HG03139 (cell line): Measurements from ENCODE around the gene PLCD1.

Source experiments
- ATAC-seq: cut with Tn5 transposase; IDR thresholded peaks from one replicate; pipeline ENCODE4 v1.9.1; 2021; ENCODE audit not compliant: unreplicated experiment

The PLCD1 gene

DNA sequence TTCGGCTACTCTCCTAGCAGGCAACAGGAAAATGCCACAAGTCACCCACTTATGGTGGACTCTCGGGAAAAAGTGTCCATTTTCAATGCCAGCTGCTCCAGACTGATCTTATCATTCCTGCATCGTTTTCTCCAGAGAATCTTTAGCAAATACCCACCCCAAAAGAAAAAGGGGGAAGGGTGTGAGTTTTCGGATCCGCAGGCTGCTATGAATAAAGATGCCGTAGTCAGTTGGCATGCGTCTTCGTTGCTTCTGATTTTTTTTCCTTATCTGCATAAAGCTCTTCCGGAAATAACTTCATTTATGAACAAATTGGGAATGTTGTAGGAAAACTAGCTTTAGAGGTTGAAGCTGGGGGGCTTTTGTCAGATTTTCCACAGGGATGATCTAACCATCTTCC lies 61.2 kb downstream of the PLCD1 start:
- ATAC-seq = no peak

DNA sequence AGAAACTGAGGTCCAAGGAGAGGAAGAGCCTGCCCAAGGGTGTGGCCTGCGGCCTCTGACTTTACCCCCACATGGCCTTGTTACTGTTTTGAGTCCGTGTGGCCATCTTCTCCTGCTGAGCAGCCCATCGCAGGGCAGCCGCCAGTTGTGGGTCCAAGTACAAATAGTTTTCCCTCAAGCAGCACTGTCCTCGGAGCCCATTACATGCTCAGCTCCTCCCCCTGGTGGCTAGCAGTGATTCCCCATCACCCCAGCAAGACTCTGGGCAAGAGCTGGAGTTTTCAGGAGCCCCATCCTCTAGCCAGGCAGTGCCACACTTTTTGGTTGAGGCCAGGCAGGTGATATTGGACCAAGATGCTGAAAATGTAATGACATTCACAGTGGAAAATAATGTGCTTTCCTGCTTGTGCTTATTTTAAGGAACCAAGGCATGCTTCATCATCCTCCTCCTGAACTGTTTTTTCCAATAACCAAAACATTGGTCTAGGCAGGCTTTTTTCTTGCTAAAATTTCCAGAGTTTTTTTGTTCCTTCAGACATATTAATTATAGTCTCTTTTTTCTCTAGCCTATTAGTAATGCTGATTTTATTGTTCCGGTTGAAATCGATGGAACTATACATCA lies 62.1 kb downstream of the PLCD1 start:
- no peak for ATAC-seq

DNA sequence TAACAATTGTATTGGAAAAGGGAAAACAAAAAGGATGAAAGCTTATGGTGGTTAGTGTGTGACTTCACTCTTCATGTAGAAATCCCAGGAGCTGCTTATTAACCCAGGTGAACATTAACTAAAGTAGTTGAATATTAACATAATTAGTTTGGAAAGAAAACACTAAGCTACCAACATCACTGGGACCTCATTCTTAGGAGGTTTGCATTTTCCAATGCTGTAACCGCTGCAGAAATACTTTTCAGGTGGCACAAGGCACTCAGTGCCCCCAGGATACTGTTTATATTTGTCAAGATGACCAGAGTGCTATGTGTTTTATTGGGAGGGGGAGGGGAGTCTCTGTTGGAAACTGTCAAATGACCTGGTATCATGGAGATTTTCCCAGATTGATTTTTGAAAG lies 64.7 kb downstream of the PLCD1 start:
- ATAC-seq = no peak

DNA sequence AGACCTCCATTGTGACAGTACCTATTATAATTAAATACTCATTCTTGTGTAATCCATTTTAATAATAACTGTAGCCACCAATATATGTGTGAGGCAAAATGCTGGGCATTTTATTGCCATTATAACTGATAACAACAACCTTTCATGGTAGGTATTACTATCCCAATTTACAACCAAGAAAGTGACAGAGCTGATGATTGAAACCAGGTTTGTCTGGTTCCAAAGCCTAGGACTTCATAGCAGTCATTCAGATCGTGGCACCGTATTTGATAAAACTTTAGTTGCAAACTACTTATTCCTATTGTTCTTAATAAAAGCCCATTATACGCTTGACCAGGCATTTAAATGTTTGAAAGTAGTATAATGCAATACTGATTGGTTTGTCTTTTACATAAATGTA lies 65.3 kb downstream of the PLCD1 start:
- ATAC-seq = no peak

DNA sequence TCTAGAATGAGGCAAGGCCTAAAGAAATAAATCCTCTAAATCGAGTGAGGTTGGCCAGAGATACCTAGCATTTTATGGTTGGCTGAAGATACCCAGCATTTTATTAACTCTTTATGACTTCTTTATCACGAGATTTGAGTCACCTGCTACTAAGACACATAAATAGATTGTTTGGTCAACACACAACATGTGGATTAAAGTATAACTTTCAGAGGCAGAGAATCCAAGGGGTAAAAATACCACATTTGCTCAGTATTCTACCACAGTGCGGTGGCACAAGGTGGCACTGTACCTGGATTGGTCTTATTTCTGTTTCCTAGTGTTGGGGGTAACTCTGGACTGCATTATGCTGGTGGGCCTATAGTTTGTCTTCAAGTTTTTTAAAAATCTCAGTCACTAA lies 65.8 kb downstream of the PLCD1 start:
- no peak for ATAC-seq

DNA sequence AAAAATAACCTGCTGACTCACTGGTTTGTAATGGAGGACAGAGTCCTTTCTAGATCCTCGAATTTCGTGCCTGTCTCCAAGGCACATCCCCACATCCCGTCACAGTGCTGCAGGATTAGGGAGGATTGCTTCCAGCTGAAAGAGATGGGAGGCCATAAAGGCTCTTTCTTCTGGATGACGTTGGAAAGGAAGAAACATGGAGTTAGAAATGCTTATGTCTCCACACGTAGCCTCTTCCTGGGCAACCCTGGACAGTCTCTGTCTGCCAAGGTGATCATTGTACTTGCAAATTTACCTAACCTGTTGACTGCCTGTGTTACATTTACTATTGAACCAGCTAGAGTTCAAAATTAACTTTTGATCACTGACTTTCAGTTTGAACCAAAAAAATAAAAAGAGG lies 66.4 kb downstream of the PLCD1 start:
- no peak for ATAC-seq

DNA sequence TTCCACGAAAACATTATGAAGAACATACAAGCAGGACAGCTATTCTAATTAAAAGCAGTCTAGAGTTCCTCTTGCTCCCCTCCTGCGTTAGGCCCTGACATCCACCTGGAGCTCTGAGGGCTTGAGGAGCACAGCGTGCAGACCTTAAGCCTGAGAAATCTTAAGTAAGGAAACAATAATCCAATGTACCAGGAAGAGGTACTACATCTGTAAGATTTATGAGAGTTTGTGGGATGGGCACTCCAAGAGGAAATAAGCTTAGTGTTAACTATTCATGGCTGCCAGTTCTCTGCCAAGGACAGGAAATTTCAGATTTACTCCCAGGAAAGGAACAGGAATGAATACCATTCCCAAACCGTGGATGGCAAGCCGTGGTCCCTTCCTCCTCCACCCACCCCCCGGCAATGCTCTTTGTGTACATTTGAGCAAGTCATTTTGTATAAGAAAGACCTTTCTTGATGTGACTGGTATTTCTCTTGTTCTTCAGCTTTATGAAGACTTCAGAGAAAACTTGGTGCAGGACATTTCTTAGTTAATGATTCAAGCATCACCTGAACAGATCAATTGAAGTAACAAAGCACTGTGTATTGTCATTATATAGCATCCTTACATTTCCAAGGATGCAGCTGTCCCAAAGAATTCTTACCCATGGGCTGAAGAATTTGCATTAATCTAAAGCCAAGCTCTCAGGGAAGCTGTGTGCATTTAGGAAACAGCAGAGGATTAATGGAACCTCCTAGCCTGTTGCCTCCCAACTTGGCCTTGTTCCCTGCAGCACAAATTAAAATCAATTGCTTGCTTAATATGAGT lies 67.6 kb downstream of the PLCD1 start:
- ATAC-seq = no peak

DNA sequence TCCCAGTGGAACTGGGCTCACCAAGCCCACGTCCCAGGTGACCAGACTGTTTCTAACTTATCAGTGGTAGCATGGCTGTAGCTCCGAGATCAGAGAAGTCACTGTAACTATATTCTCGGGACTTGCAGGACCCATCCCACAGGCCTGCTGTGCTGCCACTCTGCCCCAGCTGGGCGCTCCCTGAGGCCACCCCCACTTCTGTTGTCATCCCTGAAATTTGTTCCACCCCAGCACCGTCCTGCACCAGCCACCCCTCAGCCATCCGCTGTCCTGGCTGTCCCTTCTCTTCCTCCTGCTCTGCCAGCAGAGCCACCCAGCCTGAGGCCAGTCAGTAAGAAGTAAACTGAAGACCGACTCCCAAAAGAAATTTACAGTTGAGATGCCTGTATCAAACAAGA lies 71.9 kb downstream of the PLCD1 start:
- no peak for ATAC-seq
